Natural killer cell treated with Interleukin-12 subunit alpha and Interleukin-12 subunit beta and Interleukin-15 and Interleukin-18, amount 100 ng/mL, for 72 hours (primary cell): ENCODE measurements around the gene LMF1. TPM values are rescaled to one million over a fixed set of nuclear protein-coding genes. Genes with fewer than 3 reads are reported as not detected.

Experiments used
- ATAC-seq, 2 donors: fragments of 150-1000 bp; cut with Tn5 transposase in 1 of 2; sonication (Bioruptor Pico), chemical (Tn5 transposase) in 1 of 2; 2 replicates each; pipeline ENCODE4 v1.10.0; 2021
- DNase-seq: peaks from one replicate; pipeline ENCODE4 v3.0.0; 2022; ENCODE audit warnings: low spot score
- H3K27ac Mint-ChIP-seq, 2 donors: 1 replicate in 1 of 2; 2 replicates in 1 of 2; pipeline ENCODE4 v1.8.0; 2022; ENCODE audit warnings: mixed read lengths in 2 of 2, mild to moderate bottlenecking in 1 of 2, moderate library complexity in 1 of 2
- H3K27me3 Mint-ChIP-seq, 2 donors: 1 replicate in 1 of 2; 2 replicates in 1 of 2; pipeline ENCODE4 v1.8.0; 2022; ENCODE audit warnings: mixed read lengths in 2 of 2
- H3K36me3 Mint-ChIP-seq: one replicate; pipeline ENCODE4 v1.8.0; 2022; ENCODE audit warnings: mixed read lengths
- H3K4me1 Mint-ChIP-seq, 2 donors: 1 replicate in 1 of 2; 2 replicates in 1 of 2; pipeline ENCODE4 v1.8.0; 2022; ENCODE audit warnings: low read depth in 2 of 2, mixed read lengths in 2 of 2, mild to moderate bottlenecking in 1 of 2
- H3K4me3 Mint-ChIP-seq: one replicate; pipeline ENCODE4 v1.8.0; 2022; ENCODE audit warnings: mixed read lengths
- H3K9me3 Mint-ChIP-seq: 2 replicates; pipeline ENCODE4 v1.8.0; 2022; ENCODE audit warnings: mixed read lengths
- total RNA-seq, 2 donors: library from RNA; stranded (reverse); gene quantifications; one replicate each; pipeline ENCODE4 v1.2.3, GENCODE V29; 2022

The LMF1 gene
- total RNA-seq, 2 donors from 2014 or later: 17.1 to 21.0 TPM

DNA sequence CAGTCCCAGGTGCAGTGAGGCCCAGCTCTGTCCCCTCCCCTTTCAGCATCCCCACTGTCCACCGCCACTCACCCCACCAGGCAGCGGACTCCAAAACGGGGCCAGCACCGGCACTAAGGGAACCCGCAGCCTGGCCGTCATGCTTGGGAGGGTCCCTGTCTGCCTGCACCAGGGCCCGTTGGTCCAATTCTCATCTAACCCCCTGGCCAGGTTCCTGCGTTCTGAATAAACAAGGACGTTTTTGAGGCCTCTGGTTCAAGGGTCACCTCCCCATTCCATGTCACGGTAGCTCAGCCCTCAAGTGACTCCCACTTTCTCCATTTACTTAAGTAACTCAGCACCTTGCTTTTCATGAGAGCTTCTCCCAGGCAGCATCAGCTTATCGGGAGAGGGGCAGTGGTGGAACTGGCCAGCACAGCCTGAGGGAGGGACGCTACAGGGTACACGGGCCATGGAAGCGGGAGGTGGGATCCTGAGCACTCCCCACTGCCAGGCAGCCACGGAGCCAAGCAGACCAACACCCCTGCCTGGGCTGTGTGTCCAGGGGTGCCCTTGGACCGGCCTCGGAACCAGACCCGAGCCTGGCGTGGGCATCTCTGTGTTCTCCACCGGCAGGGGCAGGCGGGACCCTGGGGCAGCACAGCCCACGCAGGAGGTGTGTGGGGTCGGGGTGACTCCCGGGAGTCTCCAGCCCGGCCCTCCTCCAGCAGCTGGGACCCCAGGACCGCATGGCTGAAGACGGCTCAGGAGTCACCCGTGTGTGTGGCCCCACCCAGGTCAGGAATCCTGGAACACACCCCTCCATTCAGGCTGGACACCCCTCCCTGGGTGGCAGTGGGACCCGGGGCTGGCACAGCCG is 95.4 kb downstream of the LMF1 start:
- ATAC-seq: peak in 1 of 2 donors; percentile 25
- no peaks in the 10 kb centered on the region for H3K27me3 Mint-ChIP-seq
- no peak for DNase-seq
- no peak overlapping the region for H3K4me3 Mint-ChIP-seq
- H3K36me3 Mint-ChIP-seq: no peaks in the 10 kb centered on the region
- no peak overlapping the region for H3K27ac Mint-ChIP-seq
- peaks cover 0 to 5% of the 10 kb centered on the region in 2 donors for H3K4me1 Mint-ChIP-seq
- H3K9me3 Mint-ChIP-seq: no peaks in the 10 kb centered on the region

DNA sequence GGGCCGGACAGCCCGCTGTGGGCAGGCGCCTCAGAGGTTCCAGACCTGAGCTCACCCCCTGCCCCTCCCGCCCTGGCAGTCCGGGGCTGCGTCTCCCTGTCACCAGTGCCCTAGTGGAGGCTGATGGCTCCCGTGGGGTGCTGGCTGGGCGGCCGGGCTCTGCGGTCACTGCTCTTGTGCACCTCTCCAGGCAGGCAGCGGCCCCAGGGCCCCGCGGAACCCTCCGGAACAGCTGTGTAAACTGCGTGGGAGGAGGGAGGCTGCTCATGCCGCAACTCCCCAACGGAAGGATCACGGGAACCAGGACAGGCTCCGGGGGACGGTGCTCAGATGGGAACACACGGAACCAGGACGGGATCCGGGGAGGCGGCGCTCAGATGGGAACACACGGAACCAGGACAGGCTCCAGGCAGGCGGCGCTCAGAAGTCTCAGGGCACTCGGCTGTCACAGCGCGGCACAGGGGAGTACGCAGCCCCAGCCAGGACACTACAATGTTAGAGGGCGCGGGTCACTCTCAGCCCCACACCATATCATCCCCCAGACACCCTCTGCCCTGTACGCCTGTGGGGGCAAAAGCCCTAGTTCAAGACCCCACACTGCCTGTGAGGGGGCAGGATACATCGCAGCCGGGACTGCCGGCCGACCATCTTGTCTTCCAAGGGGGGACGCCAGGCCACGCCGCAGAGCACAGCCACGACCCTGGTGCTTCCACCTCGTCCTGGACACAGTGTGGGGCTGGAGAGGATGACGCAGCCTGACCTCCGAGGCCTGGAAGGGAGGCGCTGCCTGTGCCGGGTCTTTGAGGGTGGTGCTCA is 96.2 kb downstream of the LMF1 start:
- Mint-ChIP-seq H3K27ac (no peak overlapping the region), H3K4me3 (no peak overlapping the region), H3K36me3 (no peaks in the 10 kb centered on the region), H3K27me3 (no peaks in the 10 kb centered on the region), H3K4me1 (peaks cover 0 to 5% of the 10 kb centered on the region in 2 donors), H3K9me3 (no peaks in the 10 kb centered on the region)
- ATAC-seq (no peak), DNase-seq (no peak)

DNA sequence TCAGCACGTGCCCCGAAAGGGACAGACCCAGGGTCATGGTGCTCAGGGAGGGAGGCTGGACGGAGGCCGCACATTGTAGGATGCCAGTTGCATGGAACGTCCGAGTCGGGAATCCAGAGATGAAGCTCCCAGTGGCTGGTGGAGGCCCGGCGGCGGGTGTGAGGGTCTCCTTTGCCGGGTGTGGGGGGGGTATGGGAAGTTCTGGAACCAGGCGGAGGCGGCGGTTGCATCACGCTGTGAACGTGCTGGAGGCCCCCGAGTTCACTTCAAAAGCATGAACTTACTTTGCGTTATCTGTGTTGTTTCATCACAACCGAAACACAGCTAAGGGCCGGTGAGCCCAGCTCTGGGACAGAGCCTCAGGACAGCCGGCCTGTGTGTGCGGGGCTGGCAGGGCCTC is 96.9 kb downstream of the LMF1 start:
- Mint-ChIP-seq H3K4me1 (peaks cover 0 to 5% of the 10 kb centered on the region in 2 donors), H3K27me3 (no peaks in the 10 kb centered on the region), H3K9me3 (no peaks in the 10 kb centered on the region), H3K4me3 (no peak overlapping the region), H3K36me3 (no peaks in the 10 kb centered on the region), H3K27ac (no peak overlapping the region)
- ATAC-seq (no peak), DNase-seq (no peak)

DNA sequence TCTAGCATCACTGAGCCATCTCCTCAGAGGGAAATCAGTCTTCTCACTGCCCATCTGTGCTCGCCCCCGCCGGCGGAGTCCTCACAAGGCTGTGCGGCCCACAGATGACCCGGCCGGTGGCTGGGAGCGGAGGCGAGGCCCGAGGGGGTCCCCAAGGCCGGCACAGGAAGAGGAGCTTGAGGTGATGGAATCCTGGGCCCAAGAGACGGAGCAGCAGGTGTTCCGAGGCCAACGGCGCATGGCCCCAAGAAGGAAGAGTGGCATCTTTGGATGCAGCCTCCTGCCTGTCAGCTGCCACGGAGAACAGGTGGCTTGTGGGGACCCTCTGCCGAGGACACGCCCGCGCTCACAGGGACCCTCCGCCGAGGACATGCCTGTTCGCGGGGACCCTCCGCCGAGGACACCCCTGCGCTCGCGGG is 97.5 kb downstream of the LMF1 start:
- Mint-ChIP-seq H3K9me3 (no peaks in the 10 kb centered on the region), H3K27ac (no peak overlapping the region), H3K27me3 (no peaks in the 10 kb centered on the region), H3K36me3 (no peaks in the 10 kb centered on the region), H3K4me3 (no peak overlapping the region), H3K4me1 (peaks cover 0 to 5% of the 10 kb centered on the region in 2 donors)
- no peak for ATAC-seq
- no peak for DNase-seq

DNA sequence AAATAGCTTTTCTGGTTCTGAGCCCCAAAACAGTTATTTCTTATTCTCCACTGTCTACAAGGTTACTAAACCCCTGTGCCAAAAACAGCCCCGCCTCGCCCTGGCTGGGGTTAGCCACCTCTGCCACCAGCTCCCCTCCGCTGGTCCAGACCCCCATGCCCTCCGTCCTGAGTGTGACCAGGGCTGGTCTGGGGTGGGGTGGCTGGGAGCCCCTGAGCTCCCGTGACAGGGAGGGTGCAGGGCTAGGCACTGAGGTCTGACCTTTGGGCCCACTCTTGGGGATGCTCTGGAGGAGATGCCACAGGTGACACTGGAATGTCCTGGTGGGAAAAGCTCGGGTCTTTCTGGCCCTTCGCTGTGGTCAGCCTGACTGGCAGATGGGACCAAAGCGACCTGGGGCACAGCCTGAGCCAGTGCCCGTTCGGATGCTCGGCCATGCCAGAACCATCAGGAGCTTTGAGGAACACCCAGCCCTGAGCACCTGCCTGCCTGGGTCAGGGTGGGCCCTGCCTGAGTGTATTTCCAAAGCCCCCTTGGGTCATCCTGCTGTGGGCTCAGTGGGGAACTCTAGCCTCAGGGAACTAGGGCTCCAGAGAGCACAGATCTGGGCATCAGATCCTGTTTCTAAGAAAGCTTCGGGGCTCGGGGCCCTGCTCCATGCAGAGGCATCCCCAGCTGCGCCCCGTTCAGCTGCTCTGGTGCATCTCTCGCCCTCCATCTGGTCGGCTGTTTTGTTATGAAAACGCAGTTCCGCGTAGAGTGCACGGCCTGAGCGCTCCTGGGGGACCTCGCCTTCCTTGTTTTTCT is 98.1 kb downstream of the LMF1 start:
- DNase-seq (no peak), ATAC-seq (no peak)
- H3K27me3 Mint-ChIP-seq: no peaks in the 10 kb centered on the region
- H3K36me3 Mint-ChIP-seq: no peaks in the 10 kb centered on the region
- H3K4me1 Mint-ChIP-seq: peaks cover 0 to 4% of the 10 kb centered on the region in 2 donors
- no peak overlapping the region for H3K27ac Mint-ChIP-seq
- no peaks in the 10 kb centered on the region for H3K9me3 Mint-ChIP-seq
- no peak overlapping the region for H3K4me3 Mint-ChIP-seq

DNA sequence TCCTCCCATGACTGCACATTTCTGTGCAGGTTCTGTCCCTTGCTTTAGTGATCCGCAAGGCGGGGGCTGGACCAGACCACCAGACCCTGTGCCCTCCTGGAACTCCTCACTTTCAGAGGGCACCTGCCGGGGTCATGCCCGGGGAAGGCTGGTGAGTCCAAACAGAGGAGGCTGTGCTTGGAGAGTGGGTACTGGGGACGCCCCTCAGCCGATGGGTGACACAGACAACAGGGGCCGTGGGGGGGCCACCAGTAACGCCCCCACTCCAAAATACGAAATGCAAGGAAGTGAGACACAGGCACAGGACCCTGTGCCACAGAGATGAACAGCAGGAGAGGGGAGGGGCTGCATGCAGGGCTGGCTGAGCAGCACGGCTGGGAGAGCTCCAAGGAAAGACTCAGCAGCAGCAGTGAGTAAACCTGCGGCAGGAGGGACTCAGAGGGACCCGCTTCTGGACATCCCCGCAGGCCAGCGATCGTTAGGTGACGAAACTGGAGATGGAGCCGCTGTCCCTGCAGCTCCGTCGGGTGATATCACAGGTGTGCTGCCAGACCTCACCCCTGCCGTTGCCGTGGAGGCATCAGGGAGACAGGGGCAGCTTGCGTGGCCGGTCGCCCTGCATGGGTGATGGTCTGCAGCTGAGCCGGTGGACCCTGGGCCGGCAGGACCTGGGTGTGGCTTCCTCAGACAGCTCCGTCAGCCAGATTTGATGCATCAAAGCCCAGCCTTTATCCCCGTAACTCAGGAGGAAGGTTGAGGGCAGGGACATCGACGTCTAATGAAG is 99.0 kb downstream of the LMF1 start:
- DNase-seq: no peak
- ATAC-seq: no peak

DNA sequence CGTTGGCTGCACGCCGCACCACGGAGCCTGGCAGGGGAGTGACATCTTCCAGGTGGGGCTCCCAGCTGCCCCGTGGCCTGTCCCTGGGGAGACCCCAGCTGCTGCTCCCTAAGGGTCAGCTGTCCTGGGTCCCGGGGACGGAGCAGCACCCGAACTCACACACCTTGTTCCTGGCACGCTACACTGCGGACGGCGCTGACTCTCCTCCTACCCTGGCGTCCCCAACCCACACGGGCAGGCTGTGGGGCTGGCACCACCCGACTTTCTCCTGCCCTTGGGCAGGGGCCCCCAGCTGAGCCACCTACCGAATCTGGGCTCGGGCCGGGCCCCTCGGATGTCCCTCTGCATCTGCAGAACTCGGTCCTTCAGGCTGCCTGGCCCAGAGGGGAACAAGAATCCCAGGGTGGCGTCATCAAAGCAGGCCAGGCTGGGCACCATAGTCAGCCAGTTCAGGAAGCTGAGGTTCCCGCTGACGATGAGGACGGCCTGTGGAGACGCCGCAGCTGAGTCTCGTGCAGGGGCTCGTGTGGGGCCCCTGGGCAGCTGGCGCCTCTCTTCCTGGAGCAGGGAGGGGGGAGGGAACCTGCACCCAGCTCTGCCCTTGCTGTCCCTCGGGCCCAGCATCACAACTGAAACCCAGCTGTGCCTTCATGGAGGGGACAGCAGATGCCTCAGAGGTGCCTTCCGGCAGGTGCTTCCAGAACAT is 99.8 kb downstream of the LMF1 start:
- no peak overlapping the region for H3K4me3 Mint-ChIP-seq
- H3K4me1 Mint-ChIP-seq: no peaks in the 10 kb centered on the region
- no peaks in the 10 kb centered on the region for H3K27me3 Mint-ChIP-seq
- H3K36me3 Mint-ChIP-seq: no peaks in the 10 kb centered on the region
- DNase-seq (no peak), ATAC-seq (no peak)
- H3K27ac Mint-ChIP-seq: no peak overlapping the region
- H3K9me3 Mint-ChIP-seq: no peaks in the 10 kb centered on the region

More for the DNA sequence above, 99.0 kb downstream of the LMF1 start:
- H3K4me1 Mint-ChIP-seq: no peaks in the 10 kb centered on the region
- no peaks in the 10 kb centered on the region for H3K9me3 Mint-ChIP-seq
- H3K4me3 Mint-ChIP-seq: no peak overlapping the region
- no peak overlapping the region for H3K27ac Mint-ChIP-seq
- H3K36me3 Mint-ChIP-seq: no peaks in the 10 kb centered on the region
- no peaks in the 10 kb centered on the region for H3K27me3 Mint-ChIP-seq

DNA sequence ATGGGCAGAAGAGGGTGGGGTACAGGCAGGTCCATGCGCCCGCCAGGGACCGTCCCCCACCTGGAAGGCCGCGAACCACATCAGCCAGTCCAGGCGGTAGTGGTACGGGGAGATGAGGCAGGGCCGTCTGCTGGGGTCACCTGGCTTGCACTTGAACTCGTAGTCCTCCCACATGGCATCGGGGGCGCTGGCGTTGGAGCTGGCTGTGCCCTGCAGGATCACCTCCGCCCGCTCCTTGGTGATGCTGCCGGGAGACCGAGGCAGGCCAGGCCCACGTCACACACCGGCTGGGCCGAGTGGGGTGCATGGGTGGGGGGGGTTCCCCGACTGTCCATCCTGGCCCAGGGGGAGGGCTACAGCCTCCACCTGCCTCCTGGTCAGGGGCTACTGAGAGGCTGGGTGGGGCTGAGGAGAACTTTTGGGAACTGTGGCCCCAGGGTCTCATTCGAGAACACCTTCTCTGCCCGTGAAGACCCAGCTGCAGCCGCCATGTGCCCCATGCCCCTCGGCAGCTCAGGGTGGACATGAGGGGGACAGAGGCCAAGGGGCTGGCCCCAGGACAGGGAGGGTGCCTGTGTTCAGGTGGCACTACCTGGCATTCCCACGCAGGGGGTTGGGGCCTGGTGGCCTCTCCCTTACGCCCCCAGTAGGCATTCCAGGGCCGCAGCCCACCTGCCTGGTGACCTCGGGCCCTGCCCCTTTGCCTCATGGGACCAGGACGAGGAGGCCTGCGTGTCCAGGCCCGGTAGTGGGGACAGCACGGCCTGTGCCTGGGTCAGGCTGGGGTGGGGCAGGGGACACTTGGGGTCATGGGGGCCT is 100.8 kb downstream of the LMF1 start:
- Mint-ChIP-seq H3K9me3 (no peaks in the 10 kb centered on the region), H3K36me3 (no peaks in the 10 kb centered on the region), H3K27me3 (no peaks in the 10 kb centered on the region), H3K27ac (no peak overlapping the region), H3K4me1 (no peaks in the 10 kb centered on the region), H3K4me3 (no peak overlapping the region)
- ATAC-seq (no peak), DNase-seq (no peak)

DNA sequence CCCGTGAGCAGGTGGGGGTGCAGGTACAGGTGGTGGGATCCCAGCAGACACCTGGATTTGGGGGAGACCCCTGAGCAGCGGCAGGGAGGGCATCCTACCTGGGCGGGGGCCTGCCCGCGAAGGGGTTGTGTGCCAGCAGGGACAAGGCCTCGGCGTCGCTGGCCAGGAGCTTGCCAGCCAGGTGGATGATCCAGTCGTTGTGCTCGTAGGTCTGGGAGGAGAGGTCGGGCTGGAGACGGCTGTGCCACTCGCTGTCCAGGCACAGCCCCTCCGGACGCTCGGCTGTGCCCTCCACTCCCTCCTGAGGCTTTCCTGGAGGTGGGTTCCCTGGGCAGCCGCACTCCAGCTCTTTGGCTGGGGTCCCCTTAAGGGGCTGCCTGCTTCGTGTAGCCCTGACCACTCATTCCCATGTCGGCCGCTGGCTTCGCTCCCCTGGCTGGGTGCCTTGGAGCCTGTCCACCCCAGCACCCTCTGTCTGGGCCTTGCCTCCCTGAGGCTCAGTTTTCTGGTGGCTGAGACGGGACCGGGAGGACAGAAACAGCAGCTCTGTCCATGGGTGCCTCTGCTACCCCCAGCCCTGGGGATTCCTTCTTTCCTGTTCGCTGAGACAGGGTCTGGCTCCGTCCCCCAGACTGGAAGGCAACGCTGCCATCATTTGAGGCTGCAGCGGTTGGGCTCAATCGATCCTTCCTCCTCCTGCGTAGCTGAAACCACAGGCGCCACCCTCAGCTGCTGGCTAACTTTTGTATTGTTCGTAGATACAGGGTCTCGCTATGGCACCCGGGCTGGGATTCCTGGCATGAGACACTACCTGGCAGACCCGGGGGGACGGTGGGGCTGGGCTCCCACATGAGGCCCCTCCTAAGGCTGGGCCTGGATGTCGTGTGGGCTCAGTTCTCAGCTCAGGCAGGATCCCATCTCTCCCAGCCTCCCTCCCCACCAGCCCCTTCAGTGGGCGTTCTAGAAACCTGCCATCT is 101.7 kb downstream of the LMF1 start:
- Mint-ChIP-seq H3K27me3 (no peaks in the 10 kb centered on the region), H3K9me3 (no peaks in the 10 kb centered on the region), H3K36me3 (no peaks in the 10 kb centered on the region), H3K4me3 (no peak overlapping the region), H3K4me1 (no peaks in the 10 kb centered on the region), H3K27ac (no peak overlapping the region)
- DNase-seq (no peak), ATAC-seq (no peak)

DNA sequence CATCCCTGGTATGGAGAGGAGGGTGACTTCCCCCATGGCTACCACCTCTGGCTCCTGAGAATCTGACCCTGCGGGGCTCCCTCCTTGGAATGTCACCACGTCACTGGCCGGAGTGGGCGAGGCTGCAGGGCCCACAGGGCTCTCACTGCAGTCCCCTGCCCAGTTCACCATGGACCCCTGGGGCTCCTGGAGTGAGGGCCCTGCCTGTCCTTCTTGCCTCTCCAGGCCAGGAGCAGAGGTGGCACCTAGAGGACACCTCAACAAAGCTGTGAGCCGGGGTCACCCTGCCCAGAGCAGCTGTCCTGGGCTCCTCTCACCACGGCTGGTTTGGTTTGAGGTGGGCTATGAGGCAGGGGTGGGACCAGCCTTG is 102.4 kb downstream of the LMF1 start:
- no peaks in the 10 kb centered on the region for H3K9me3 Mint-ChIP-seq
- DNase-seq (no peak), ATAC-seq (no peak)
- H3K27ac Mint-ChIP-seq: no peak overlapping the region
- H3K4me3 Mint-ChIP-seq: no peak overlapping the region
- no peaks in the 10 kb centered on the region for H3K36me3 Mint-ChIP-seq
- no peaks in the 10 kb centered on the region for H3K4me1 Mint-ChIP-seq
- H3K27me3 Mint-ChIP-seq: no peaks in the 10 kb centered on the region
